Stimulated activated CD8-positive, alpha-beta memory T cell treated with anti-CD3 and anti-CD28 coated beads, Interleukin-4, amount 100 ng/mL, for 24 hours (primary cell): ENCODE measurements around the gene PTTG1.
"Not testable (repeated sequence)": the region's sequence is repeated elsewhere in the genome, so short reads cannot be mapped to it uniquely, and the experiment has no call there.

Source experiments
- DNase-seq: peaks from one replicate; pipeline ENCODE4 v3.0.0-alpha.2; 2020; ENCODE audit warnings: low read depth

PTTG1 gene

DNA sequence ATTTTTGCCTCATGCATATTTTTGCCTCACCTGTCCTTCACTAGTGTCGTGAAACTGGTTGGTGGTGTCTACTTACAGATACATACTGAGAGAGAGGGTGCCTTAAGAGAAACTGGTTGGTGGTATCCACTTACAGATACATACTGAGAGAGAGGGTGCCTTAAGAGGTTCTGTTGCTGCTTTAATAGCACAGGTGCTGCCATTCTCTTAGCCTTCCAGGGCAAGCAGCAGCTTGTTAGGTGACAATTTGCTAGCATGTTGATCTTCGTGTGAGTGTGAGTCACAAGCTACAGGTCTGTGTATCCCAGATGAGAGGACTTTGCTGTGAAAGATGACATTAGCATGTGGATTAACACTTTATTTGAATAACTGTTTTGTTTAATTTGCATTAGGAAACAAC, 1.4 kb downstream of the PTTG1 start:
- DNase-seq, result no peak

DNA sequence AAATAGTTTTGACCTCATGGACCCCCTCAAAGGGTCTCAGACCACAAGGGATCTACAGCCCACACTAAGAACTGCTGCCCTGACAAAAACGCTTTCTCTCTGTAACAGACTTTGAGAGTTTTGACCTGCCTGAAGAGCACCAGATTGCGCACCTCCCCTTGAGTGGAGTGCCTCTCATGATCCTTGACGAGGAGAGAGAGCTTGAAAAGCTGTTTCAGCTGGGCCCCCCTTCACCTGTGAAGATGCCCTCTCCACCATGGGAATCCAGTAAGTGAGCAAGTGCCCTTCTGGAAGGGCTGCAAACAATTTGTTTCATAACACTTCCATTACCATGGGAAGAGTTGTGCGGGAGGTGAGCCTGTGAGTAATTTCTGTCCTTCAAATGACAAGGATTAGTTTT, 6.0 kb downstream of the PTTG1 start:
- no peak for DNase-seq

DNA sequence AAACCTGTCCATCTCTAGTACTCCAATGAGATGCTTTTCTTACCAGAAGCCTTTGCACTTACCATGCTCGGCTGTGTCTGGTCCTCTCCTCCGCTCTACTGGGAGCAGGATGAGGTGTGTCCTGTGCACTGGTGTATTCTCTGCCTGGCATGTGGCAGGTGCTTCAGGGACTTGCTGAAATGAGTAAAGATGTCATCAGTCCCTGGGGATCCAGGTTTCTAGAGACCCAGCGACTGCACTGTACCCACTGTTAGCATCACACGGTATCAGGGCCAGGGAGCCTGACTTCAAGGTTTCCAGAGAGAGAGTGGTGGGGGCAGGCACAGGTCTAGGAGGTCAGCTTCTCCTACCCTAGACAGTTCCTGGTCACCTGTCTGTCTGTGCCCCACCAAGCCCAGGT, 10.5 kb downstream of the PTTG1 start:
- DNase-seq, result no peak

DNA sequence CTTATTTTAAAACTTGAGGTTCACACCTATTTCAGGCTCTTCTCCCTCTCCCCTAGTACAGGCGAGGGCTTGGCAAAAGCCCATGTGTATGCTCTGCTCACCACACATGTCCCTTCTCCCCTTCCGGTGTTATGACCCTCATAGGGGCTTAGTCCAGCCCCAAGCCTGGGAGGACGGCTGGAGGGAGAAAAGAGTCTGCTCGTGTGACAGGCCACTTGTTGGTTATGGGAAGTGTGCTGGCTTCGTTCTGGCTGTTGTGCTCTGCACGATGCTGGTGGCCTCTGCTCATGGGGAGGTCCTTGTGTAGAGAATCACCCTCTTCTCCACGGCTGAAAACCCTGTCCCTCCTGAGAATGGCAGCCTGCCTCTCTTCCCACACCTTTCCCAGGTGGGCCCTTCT, 11.1 kb downstream of the PTTG1 start:
- no peak for DNase-seq

DNA sequence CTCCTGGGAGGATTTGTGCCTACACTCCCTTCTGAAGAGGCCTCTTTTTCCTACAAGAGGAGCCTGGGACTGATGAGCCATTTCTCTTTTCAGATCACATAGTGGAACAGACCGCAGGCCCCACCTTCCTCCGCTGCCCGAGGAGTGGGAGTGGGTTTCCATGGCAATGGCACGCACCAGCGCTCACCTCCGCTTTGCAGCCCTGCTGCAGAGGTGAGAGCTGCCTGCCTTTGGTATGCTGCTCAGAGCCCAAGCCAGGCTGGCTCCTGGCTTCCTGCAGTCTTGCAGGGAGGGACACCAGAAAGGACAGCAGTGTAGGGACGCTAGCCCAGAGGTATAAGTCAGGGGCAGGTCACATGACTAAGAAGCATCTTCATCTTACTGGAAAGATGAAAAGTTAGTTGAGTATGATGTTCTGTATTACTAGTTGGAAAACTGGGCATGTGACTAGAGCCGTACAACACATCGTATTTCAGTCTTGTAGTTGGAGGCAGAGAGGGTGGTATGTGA, 12.4 kb downstream of the PTTG1 start:
- DNase-seq, result no peak

DNA sequence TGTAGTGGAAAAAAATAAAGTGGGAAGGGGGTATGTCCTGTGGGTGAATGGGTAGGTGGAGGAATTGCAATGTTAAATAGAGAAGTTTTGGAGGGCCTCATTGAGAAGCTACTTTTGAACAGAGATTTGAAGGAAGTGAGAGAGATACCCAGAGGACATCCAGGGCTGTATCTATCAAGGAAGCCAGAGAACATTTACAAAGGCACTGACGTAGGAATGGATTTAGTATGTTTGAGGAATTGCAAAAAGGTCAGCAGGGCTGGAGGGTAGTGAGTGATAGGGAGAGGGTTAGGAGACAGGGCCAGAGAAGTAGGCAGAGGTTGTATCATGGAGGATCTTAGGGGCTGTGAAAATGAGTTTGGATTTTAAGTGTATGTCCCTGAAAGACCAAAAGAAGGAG, 13.9 kb downstream of the PTTG1 start:
- DNase-seq, result no peak

DNA sequence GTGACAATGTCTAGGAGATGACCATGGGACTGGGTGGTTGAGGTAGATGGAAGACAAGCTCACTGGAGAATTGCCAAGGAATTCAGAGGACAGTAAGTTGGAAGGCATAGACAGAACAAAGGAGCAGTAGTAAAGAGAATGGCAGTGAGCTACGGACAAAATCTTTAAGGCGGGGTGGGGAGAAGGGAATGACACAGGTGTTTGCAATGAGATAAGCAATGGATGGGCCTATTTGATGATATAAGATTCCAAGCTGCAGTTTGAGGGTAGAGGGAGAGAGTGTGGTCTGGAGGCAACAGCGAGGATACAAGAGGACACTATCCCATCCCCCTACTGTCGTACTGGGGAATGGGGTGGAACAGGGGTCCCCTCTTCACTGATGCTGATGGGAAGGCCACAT, 14.4 kb downstream of the PTTG1 start:
- no peak for DNase-seq

DNA sequence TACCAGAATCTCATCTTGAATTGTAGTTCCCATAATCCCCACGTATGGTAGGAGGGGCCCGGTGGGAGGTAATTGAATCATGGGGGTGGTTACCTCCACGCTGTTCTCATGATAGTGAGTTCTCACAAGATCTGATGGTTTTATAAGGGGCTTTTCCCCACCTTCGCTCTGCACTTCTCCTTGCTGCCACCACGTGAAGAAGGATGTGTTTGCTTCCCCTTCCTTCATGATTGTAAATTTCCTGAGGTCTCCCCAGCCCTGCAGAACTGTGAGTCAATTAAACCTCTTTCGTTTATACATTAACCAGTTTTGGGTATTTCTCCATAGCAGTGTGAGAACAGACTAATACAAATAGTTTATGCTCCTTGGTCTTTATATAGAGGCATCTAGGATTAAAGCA, 15.0 kb downstream of the PTTG1 start:
- DNase-seq, result not testable (repeated sequence)

DNA sequence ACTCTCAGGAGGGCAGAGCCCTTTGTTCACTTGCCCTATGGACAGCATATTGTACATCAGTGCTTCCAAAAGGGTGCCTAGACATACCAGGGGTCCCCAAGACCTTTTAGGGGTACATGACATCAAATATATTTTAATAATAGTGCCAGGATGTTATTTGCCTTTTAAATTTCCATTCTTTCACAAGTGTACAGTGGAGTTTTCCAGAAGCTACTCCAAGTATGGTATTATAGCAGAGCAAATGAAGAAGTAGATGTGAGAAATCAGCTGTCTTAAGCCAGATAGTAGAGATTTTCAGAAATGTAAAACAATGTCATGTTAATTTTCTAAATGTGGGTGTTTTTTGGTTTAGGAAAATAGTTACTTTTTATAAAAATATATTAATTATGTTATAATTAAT, 15.6 kb downstream of the PTTG1 start:
- DNase-seq, result no peak

DNA sequence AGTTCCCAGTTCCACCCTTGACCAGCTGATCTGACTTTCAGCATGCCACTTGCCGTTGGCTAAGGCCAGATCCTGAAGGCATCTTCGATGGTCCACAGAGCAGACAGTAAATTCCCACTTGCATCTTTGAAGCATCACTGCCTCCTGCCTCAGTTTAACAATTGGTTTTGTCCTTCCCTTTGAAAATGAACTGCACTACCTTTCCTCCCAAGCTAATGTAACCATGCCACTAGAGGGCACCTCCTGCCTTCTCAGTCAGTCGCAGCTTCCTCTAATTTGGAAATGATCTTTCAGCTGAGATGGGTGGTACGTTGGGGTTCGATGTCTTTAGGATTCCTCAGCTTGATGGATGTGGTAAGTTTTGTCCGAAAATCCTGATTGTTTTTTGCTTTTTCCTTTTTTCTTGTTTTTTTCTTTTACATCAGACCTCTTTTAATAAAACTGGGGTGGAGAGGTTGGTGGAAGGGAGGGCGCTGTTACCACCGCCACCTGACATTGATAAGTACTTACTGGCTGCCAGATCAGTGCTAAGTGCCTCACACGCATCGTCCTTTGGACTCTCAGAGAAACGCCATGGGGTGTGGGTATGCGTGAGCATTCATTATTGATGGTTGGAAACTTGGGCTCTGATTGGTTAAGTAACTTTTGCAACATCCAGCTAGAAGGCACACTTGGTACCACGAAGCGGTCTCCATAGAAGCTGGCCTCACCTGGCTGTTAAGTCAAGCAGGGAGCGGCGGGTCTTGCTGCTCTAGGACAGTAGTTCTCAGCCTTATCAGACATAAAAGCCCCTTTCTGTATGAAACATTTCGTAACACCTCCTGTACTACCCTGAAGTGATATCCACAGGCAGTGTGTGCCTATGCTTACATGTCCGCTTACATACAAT, 16.9 kb downstream of the PTTG1 start:
- DNase-seq, result peak; percentile 24

DNA sequence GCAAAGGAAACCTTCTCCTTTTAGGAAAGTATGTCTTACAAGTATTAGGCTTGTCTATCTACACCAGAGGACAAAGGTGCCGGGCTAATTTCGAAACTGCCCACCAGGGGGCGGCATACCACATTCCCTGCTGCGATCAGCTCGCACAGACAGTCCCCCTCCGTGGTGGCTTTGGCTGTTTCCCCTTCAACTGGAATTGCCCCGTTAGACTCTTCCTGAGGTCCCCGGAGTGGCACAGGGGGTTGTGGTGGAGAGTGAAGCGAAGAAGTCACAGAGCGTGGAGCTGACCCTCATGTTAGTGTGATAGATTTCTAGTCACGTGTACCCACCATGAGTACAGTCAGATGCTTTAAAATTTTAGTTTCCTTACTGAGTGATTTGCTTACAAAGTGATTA, 17.5 kb downstream of the PTTG1 start:
- DNase-seq, result peak; percentile 84

DNA sequence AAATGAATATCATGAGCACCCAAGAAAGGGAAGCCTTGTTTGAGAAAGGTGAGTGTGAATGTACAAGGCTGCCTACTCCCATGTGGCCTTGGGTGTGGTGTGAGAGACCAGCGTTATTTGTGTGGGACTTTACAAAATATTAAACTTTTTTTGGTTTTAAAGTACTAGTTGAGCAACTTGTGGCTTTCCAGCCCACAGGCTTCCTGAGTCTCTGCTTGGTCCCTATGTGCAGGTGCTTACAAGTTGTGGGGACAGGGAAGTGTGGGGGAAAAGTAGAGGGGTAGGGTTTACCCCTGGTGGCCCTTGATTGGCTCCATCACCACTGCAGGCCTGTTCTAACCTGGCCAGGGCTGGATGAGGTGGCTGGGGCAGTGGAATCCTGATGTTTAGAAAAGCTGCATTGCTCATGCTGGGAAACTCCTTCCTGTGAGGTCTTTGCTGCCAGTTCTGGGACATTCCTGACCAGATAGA, 19.7 kb downstream of the PTTG1 start:
- no peak for DNase-seq

DNA sequence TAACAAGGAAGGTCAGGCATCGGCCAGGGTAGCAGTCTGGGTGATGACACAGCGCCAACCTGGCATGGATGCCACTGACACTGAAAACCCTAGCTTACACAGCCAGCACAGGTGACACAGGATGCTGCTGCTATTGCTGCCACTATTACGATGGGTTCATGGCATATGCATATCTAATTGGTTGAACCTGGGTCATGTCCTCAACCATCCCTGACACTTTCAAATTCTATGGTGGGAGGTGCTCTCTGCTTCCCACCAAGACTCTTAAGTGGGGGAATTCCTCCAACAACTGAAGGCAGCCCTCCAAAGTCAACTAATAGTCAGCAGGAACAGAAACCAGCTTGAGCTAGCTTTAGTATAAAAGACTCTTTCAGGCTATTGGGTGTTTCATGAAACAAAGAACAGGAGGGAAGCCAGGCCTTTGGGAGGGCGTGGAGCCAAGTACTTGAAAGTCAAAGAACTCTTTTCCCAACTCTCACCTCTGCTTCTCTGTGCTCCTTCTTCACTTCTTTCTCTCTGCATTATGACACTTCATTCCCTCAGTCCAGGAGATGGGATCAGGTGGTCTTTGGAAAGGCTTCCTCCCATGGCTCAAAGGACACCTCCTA, 21.3 kb downstream of the PTTG1 start:
- no peak for DNase-seq

DNA sequence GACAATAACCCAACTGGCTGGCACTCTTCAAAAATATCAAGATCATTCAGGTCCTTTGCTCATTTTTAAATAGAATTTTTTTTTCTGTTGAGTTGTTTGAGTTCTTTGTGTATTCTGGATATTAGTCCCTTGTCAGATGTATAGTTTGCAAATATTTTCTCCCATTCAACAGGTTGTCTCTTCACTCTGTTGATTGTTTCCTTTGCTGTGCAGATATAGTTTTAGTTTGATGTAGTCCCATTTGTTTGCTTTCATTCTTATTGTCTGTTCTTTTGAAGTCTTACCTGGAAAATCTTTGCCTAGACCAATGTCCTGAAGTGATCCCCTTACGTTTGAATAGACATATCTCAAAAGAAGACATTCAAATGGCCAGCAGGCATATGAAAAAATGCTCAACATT, 22.8 kb downstream of the PTTG1 start:
- DNase-seq, result no peak

DNA sequence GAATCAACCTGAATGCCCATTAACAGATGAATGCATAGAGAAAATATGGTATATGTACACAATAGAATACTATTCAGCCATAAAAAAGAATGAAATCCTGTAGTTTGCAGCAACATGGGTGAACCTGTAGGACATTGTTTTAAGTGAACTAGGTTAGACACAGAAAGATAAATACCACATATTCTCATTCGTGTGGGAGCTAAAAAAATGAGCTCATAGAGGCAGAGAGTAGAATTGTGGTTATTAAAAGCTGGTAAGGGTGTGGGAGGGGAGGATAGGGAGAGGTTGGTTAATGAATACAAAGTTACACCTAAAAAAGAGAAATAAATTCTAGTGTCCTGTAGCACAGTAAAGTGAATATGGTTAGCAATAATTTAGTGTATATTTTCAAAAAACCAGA, 23.5 kb downstream of the PTTG1 start:
- no peak for DNase-seq

DNA sequence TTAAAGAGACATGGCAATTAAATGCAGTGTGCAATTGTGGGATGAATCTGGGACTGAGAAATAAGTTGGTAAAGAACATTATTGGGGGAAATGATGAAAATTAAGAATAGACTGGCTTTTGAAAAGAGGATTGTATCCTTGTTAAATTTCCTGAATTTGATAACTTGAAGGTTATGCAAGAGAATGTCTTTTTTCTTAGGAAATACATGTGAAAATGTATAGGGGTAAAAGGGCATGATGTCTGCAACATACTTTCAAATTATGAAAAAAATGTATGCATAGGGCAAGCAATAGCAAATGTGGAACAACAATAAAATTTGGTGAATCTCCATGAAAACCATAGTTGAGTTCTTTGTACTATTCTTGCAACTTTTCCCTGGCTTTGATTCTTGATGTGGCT, 24.1 kb downstream of the PTTG1 start:
- DNase-seq, result no peak

DNA sequence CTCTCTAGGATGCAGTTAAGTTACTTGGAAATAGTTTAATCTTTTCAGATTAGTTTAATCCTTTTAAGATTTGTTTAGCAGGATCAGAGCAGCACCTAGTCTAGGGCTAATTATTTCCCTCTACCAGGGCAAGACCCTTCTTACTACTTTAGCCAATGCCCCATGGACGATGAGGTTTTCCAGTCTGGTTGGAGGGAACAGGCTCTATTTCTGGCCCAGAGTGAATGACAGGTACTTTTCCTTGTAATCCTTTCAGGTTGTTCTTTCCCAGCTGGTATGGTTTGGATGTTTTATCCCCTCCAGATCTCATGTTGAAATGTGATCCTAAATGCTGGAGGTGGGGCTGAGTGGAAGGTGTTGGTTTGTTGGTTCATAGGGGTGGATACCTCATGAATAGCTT, 27.2 kb downstream of the PTTG1 start:
- DNase-seq, result no peak

DNA sequence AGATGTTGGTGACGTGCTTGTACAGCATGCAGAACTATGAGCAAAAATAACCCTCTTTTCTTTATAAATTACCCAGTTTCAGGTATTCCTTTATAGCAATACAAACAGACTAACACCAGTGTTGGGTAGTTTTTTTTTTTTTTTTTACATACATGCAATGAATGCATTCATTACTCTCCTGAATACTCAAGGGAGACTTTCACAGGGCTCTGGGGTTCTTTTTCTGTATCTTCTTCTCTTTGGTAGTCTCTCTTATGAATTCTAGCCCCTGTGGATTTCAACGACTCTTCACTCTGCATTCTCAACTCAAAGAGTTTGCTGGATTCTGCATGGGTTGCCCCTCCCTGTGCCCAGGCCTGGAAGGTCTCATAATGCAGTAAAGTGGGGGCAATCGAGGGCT, 27.8 kb downstream of the PTTG1 start:
- no peak for DNase-seq

DNA sequence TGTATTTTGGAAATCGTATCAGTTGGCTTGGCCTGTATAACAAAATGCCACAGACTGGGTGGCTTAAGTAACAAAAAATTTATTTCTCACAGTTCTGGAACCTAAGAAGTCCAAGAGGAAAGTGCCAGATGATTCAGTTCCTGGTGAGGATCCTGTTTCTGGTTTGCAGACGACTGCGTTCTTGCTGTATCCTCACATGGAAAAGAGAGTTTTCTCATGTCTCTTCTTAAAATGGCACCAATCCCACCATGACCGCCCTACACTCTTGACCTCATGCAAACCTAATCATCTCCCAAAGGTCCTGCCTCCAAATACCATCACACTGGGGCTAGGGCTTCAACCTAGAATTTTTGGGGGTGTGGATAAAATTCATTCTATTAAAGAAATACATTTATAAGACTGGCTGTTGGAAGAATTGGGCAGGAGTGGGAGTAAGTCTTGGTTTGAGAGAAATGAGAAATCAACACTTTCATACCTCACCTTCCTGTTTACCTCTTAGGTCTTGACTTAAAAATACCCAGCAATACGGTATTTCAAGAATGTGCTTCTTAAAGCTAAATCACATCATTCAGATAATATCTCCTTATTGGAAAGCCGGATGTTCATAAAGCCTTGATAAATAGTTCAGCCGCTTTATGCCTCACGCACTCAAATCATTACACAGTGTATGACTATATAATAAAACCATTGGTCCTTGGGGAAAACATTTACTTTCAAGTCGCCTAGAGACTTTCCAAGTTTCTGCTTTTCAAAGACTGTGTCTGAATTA, 28.7 kb downstream of the PTTG1 start:
- no peak for DNase-seq

DNA sequence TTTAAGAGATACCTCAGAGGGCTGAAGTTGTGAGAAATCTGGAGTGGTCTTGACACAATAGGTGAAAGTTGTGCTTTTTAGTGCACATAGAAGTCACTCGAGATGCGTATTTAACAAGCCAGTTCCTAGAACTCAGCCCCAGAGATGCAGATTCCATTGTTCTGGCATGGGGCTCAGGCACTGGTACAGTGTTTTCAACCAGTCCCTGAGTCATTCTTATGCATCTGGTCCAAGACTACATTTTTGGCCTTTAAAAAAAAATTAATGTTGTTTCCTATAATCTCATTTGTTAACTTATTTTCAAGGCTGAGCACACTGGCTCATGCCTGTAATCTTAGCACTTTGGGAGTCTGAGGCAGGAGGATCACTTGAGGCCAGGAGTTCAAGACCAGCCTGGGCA, 29.6 kb downstream of the PTTG1 start:
- no peak for DNase-seq

DNA sequence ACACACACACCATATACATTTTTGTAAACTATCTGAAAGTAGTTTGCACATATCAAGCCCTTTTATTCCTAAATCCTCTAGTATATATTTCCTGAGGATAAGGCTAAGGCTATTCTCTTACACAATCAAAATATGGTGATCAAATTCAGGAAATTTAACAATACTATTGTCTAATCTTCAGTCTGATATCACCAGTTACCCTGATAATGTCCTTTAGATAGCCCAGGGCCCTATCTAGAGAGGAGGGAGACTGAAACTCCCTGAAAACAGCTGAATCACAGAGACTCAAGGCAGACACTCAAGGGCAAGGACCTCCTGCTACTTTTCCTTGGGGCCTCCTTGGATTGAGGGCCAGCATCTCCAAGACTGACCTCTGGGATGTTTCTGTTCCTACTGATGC, 30.4 kb downstream of the PTTG1 start:
- no peak for DNase-seq

DNA sequence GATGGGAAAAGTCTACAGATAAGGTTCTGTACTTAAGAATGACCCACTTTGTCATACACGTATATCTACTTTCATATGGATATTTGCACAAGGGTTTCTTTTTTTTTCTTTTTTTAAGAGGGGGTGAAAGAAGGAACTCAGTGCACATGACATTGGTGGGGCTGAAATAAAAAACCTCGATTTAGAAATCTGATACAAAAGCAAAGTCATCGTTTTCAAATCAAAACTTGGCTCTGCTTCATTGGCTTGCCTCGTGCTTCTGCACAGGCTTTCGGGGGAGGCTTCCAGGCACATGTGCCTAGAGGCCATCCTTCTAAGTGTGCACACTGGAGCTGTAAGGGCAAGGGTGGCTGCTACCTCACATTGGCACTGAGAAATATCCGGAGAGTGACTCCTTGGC, 31.1 kb downstream of the PTTG1 start:
- DNase-seq, result no peak

DNA sequence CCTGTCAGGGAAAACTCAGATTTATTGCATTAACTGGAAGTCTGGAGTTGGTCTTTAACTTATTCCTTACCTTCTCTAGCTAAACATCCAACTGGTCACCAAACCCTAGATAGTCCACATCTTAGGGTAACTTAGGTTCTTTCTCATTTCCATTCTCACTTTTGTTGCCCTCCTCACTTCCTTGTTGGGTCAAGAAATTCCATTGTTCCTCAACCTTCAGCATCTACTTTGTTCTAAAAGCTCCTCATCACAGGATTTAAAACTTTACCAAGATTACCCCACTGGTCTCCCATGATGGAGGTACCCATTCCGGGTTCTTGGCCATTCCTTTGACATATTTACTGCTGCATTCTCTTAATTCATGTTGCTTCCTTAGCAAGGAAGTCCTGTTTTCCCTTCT, 32.1 kb downstream of the PTTG1 start:
- DNase-seq, result no peak
